HuH-7 (cell line): ENCODE measurements around the gene SPACDR.
"Not testable (repeated sequence)": the region's sequence is repeated elsewhere in the genome, so short reads cannot be mapped to it uniquely, and the experiment has no call there.

Experiments
- DNase-seq: peaks from one replicate; pipeline ENCODE4 v3.0.0; 2011; ENCODE audit warnings: low spot score

SPACDR gene

GRCh38 chr7:100465702-100466311, 1.7 kb upstream of the SPACDR start:
- DNase-seq: peak; percentile 98

- DNase-seq: no peak
Measured at GRCh38 chr7:100465299-100465698, 1.2 kb upstream of the SPACDR start.

GRCh38 chr7:100464791-100465190, 731 bp upstream of the SPACDR start:
- no peak for DNase-seq

- DNase-seq: no peak
Measured at GRCh38 chr7:100457033-100457432, 7.0 kb downstream of the SPACDR start.

GRCh38 chr7:100456562-100456961, 7.5 kb downstream of the SPACDR start:
- DNase-seq: no peak

- DNase-seq: no peak
Measured at GRCh38 chr7:100455206-100455605, 8.9 kb downstream of the SPACDR start.

- not testable (repeated sequence) for DNase-seq
Measured at GRCh38 chr7:100453854-100454253, 10.2 kb downstream of the SPACDR start.

GRCh38 chr7:100452513-100452912, 11.5 kb downstream of the SPACDR start:
- no peak for DNase-seq

GRCh38 chr7:100449190-100449795, 14.8 kb downstream of the SPACDR start:
- no peak for DNase-seq

GRCh38 chr7:100447363-100447762, 16.7 kb downstream of the SPACDR start:
- not testable (repeated sequence) for DNase-seq

- no peak for DNase-seq
Measured at GRCh38 chr7:100446040-100446439, 18.0 kb downstream of the SPACDR start.

- DNase-seq: no peak
Measured at GRCh38 chr7:100444311-100445278, 19.5 kb downstream of the SPACDR start.

- DNase-seq: no peak
Measured at GRCh38 chr7:100443096-100443840, 20.8 kb downstream of the SPACDR start.

- DNase-seq: no peak
Measured at GRCh38 chr7:100441641-100442535, 22.2 kb downstream of the SPACDR start.

- not testable (repeated sequence) for DNase-seq
Measured at GRCh38 chr7:100439244-100439643, 24.8 kb downstream of the SPACDR start.

GRCh38 chr7:100438731-100439130, 25.3 kb downstream of the SPACDR start:
- DNase-seq: not testable (repeated sequence)

GRCh38 chr7:100438172-100438571, 25.9 kb downstream of the SPACDR start:
- DNase-seq: no peak

- DNase-seq: no peak
Measured at GRCh38 chr7:100437150-100438100, 26.6 kb downstream of the SPACDR start.

GRCh38 chr7:100435401-100436304, 28.4 kb downstream of the SPACDR start:
- no peak for DNase-seq
